PFSK-1 (cell line): ENCODE data around the gene REXO4.

Experiments
- FOXP2 ChIP-seq: optimal IDR thresholded peaks from 2 replicates; pipeline ENCODE3; 2011; ENCODE audit warnings: borderline replicate concordance, control low read depth, inconsistent platforms; ENCODE audit not compliant: insufficient read depth; ENCODE audit errors: extremely low read length, extremely low read depth
- POLR2AphosphoS5 ChIP-seq: IDR thresholded peaks from 2 replicates; pipeline ENCODE4 v1.6.1; 2012; ENCODE audit warnings: low read depth, mild to moderate bottlenecking, control low read depth, low read length, moderate library complexity
- SIN3A ChIP-seq: IDR thresholded peaks from 2 replicates; pipeline ENCODE4 v1.6.1; 2012; ENCODE audit warnings: mild to moderate bottlenecking, low read length, moderate library complexity, borderline replicate concordance; ENCODE audit not compliant: insufficient read depth
- TAF1 ChIP-seq: IDR thresholded peaks from 2 replicates; pipeline ENCODE4 v1.6.1; 2012; ENCODE audit warnings: low read length, control low read depth, borderline replicate concordance; ENCODE audit not compliant: insufficient read depth
- TF ChIP-seq, protein P1 (sequence below), 2 experiments: IDR thresholded peaks; 2 replicates each; pipeline versions ENCODE4 v1.6.1 to v1.8.0; 2011 to 2012; ENCODE audit warnings: low read depth in 2 of 2, low read length in 2 of 2, control low read depth in 1 of 2, inconsistent platforms in 1 of 2, mild to moderate bottlenecking in 1 of 2, moderate library complexity in 1 of 2; ENCODE audit not compliant: insufficient read depth in 1 of 2

The REXO4 gene

DNA sequence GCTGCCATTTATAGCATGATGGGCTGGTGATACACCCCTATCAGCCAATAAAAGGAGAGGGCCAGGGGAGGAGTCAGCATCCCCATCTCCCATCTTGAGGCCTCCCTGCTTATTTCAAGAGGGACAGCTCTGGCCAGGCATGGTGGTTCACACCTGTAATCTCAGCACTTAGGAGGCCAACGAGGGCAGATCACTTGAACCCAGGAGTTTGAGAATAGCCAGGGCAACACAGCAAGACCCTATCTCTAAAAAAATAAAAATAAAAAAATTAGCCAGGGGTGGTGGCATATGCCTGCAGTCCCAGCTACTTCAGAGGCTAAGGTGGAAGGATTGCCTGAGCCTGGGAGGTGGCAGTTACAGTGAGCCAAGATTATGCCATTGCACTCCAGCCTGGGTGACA is 9.8 kb downstream of the REXO4 start:
- TF ChIP-seq SIN3A (no peak), FOXP2 (no peak), TAF1 (no peak), POLR2AphosphoS5 (no peak)
- TF ChIP-seq, protein P1, sequence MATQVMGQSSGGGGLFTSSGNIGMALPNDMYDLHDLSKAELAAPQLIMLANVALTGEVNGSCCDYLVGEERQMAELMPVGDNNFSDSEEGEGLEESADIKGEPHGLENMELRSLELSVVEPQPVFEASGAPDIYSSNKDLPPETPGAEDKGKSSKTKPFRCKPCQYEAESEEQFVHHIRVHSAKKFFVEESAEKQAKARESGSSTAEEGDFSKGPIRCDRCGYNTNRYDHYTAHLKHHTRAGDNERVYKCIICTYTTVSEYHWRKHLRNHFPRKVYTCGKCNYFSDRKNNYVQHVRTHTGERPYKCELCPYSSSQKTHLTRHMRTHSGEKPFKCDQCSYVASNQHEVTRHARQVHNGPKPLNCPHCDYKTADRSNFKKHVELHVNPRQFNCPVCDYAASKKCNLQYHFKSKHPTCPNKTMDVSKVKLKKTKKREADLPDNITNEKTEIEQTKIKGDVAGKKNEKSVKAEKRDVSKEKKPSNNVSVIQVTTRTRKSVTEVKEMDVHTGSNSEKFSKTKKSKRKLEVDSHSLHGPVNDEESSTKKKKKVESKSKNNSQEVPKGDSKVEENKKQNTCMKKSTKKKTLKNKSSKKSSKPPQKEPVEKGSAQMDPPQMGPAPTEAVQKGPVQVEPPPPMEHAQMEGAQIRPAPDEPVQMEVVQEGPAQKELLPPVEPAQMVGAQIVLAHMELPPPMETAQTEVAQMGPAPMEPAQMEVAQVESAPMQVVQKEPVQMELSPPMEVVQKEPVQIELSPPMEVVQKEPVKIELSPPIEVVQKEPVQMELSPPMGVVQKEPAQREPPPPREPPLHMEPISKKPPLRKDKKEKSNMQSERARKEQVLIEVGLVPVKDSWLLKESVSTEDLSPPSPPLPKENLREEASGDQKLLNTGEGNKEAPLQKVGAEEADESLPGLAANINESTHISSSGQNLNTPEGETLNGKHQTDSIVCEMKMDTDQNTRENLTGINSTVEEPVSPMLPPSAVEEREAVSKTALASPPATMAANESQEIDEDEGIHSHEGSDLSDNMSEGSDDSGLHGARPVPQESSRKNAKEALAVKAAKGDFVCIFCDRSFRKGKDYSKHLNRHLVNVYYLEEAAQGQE (IDR thresholded peaks at IDR 0.05; ENCODE audit: insufficient read depth in 1 of 2, low read depth in 2 of 2, low read length in 2 of 2) = no peak

GRCh38 chr9:133406480-133407307 is 11.1 kb downstream of the REXO4 start:
- TF ChIP-seq TAF1 = no peak
- TF ChIP-seq, protein P1 (IDR thresholded peaks at IDR 0.05; ENCODE audit: insufficient read depth in 1 of 2, low read depth in 2 of 2, low read length in 2 of 2) = no peak
- TF ChIP-seq POLR2AphosphoS5 = no peak
- no peak for TF ChIP-seq SIN3A
- no peak for TF ChIP-seq FOXP2

DNA sequence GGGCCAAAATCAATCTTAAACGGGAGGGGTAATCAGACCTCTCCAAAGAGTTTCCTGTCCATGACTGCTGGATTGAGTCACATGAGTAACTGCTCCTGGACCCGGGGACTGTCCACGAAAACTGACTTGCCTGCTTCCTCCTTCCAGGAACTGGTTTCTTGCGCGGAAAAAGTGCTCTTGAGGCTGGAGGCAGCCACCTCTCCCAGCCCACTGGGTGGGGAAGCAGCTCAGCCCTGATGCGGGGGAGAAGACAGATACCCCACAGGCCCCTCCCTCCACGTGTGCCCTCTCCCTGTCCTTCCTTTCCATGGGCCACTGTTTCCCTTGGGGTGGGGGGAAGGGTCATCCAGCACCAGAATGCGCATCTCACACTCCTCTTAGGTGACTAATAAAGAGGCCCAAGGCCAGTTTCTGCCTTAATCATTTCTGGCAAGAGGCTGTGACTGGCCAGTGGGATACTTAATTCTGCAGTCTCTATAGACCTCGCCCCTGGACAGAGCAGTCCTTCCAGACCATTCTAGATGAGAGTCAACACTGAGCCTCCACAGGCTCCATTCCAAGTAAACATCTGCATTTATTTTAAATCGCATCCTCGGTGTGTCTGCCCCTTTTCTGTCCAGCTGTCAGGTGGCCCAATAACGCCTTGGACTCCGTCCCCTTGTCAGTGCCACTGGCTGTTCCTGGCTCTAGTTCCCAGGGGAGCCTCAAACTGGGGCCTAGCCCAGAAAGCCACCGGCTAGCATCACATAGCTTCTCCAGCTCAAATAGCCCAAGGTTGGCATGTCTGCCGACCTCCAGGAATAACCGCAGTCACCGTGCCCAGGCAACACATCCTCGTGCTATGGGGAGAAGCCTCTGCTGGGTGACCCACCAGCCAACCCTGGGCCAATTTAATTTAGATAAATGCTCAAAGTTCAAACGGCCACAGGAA is 12.0 kb downstream of the REXO4 start:
- TF ChIP-seq TAF1 (no peak), FOXP2 (no peak), POLR2AphosphoS5 (no peak)

GRCh38 chr9:133404454-133405002 is 13.3 kb downstream of the REXO4 start:
- TF ChIP-seq, protein P1 (IDR thresholded peaks at IDR 0.05; ENCODE audit: insufficient read depth in 1 of 2, low read depth in 2 of 2, low read length in 2 of 2) = no peak
- TF ChIP-seq POLR2AphosphoS5 = no peak
- TF ChIP-seq SIN3A = no peak
- TF ChIP-seq TAF1 = no peak
- no peak for TF ChIP-seq FOXP2
